ENCODE data around the gene HMCN1. TPM values are rescaled to one million over a fixed set of nuclear protein-coding genes. Genes with fewer than 3 reads are reported as not detected.

HMCN1 gene
- polyA plus RNA-seq, 1 of the 3 experiments (the other 2 are of a cell fraction), result 59.5 TPM

DNA sequence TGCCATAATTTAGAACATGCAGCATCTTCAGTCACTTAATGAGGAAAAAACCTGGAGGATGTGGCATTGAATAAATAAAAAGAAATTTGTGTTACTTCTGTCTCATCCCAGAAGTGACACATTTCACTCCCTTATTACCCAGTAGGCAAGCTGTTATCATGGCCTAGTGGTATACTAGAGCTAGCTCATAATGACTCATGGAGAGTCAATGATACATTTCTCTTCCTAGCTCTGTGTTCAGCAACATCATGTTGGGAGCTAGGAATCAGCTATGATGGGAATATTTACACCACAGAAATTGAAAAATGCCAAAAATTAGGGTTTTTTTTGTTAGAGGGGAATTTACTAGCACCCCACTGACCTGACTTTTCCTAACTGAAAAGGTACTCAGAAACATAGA is 182.7 kb downstream of the HMCN1 start (continued):
- TF ChIP-seq, protein P1, sequence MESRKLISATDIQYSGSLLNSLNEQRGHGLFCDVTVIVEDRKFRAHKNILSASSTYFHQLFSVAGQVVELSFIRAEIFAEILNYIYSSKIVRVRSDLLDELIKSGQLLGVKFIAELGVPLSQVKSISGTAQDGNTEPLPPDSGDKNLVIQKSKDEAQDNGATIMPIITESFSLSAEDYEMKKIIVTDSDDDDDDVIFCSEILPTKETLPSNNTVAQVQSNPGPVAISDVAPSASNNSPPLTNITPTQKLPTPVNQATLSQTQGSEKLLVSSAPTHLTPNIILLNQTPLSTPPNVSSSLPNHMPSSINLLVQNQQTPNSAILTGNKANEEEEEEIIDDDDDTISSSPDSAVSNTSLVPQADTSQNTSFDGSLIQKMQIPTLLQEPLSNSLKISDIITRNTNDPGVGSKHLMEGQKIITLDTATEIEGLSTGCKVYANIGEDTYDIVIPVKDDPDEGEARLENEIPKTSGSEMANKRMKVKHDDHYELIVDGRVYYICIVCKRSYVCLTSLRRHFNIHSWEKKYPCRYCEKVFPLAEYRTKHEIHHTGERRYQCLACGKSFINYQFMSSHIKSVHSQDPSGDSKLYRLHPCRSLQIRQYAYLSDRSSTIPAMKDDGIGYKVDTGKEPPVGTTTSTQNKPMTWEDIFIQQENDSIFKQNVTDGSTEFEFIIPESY (IDR thresholded peaks at IDR 0.05; ENCODE audit: borderline replicate concordance, low read depth), result no peak

- Histone ChIP-seq H3K9me2 (no peaks in the 10 kb centered on the region), H3K4me3 (ENCODE audit: low read depth in 2 of 2, low read length in 1 of 2) (no peak overlapping the region), H4K20me1 (ENCODE audit: insufficient read depth) (no peaks in the 10 kb centered on the region), H3K4me1 (ENCODE audit: control insufficient read depth in 1 of 2, insufficient read depth in 2 of 2, low read depth in 1 of 2, low read length in 1 of 2) (no peaks in the 10 kb centered on the region; a peak in 1 of 4 replicates), H3K36me3 (replicated peaks in 1 of 2; ENCODE audit: control insufficient read depth in 1 of 2, insufficient read depth in 2 of 2, low read length in 1 of 2) (peaks cover 0 to 18% of the 10 kb centered on the region in 2 experiments), H3K27me3 (ENCODE audit: insufficient read depth) (no peaks in the 10 kb centered on the region; the same call in 1 of the 2 replicates), H3F3A (replicated peaks; ENCODE audit: insufficient read depth) (no peaks in the 10 kb centered on the region), H2AFZ (ENCODE audit: low read depth) (no peak overlapping the region), H3K9ac (no peak overlapping the region), H3K27ac (ENCODE audit: low read depth in 2 of 2, low read length in 1 of 2) (no peak overlapping the region), H3K4me2 (no peak overlapping the region), H3K79me2 (ENCODE audit: insufficient read depth) (no peaks in the 10 kb centered on the region), H3K9me3 (no peaks in the 10 kb centered on the region)
- ChIA-PET CTCF (no interaction called here), POLR2A (no interaction called here)
- WGBS (ENCODE audit: low lambda C conversion rate), result 7% methylated on average over 3 of the region's 3 CpGs
- TF ChIP-seq, protein P1 (IDR thresholded peaks at IDR 0.05; ENCODE audit: borderline replicate concordance, low read depth), result no peak
- peak; percentile 98 for TF ChIP-seq REST (IDR thresholded peaks at IDR 0.05; ENCODE audit: low read depth, low read length)
- DNase-seq, result no peak
Observed at GRCh38 chr1:185917646-185918045, 183.5 kb downstream of the HMCN1 start.

GRCh38 chr1:185920602-185921001 is 186.4 kb downstream of the HMCN1 start:
- 8% methylated on average over 3 of the region's 3 CpGs for WGBS (ENCODE audit: low lambda C conversion rate)
- TF ChIP-seq, protein P1 (IDR thresholded peaks at IDR 0.05; ENCODE audit: borderline replicate concordance, low read depth), result no peak
- TF ChIP-seq RXRA (IDR thresholded peaks at IDR 0.05; ENCODE audit: borderline replicate concordance, low read depth), result no peak
- TF ChIP-seq NRF1 (IDR thresholded peaks at IDR 0.05; ENCODE audit: low read depth, low read length), result no peak
- no peak for TF ChIP-seq JUND (IDR thresholded peaks at IDR 0.05)
- no peak for TF ChIP-seq TCF12 (IDR thresholded peaks at IDR 0.05)
- Histone ChIP-seq H3K27ac (ENCODE audit: low read depth in 2 of 2, low read length in 1 of 2) (no peak overlapping the region), H3K27me3 (ENCODE audit: insufficient read depth) (no peaks in the 10 kb centered on the region; the same call in 1 of the 2 replicates), H4K20me1 (ENCODE audit: insufficient read depth) (no peaks in the 10 kb centered on the region), H3F3A (replicated peaks; ENCODE audit: insufficient read depth) (no peaks in the 10 kb centered on the region), H3K9ac (no peak overlapping the region), H2AFZ (ENCODE audit: low read depth) (no peak overlapping the region), H3K9me3 (no peaks in the 10 kb centered on the region), H3K79me2 (ENCODE audit: insufficient read depth) (no peaks in the 10 kb centered on the region), H3K9me2 (no peaks in the 10 kb centered on the region), H3K36me3 (replicated peaks in 1 of 2; ENCODE audit: control insufficient read depth in 1 of 2, insufficient read depth in 2 of 2, low read length in 1 of 2) (peaks cover 0 to 18% of the 10 kb centered on the region in 2 experiments), H3K4me1 (ENCODE audit: control insufficient read depth in 1 of 2, insufficient read depth in 2 of 2, low read depth in 1 of 2, low read length in 1 of 2) (no peaks in the 10 kb centered on the region; a peak in 1 of 4 replicates), H3K4me3 (ENCODE audit: low read depth in 2 of 2, low read length in 1 of 2) (no peak overlapping the region), H3K4me2 (no peak overlapping the region)
- ChIA-PET CTCF (no interaction called here), POLR2A (no interaction called here)
- DNase-seq, result no peak
